Epithelial cell of proximal tubule (primary cell): ENCODE measurements around the gene SLC7A1. TPM values are rescaled to one million over a fixed set of nuclear protein-coding genes. Genes with fewer than 3 reads are reported as not detected.

Experiments
- DNase-seq: peaks from one replicate; pipeline ENCODE4 v3.0.0-alpha.2; 2011; ENCODE audit warnings: low read depth
- H3K4me3 ChIP-seq: 2 replicates; pipeline ENCODE4 v1.5.1; 2011; ENCODE audit warnings: low read depth, mild to moderate bottlenecking, low read length
- CTCF ChIP-seq: conservative IDR thresholded peaks from 2 replicates; pipeline ENCODE4 v1.5.1; 2012; ENCODE audit warnings: low read depth, mild to moderate bottlenecking, low read length
- total RNA-seq: library from RNA; depleted of rRNA; stranded (reverse); fragments of >200 nt; gene quantifications from 2 replicates; pipeline ENCODE4 v1.2.3, GENCODE V29; 2015

Gene SLC7A1
- total RNA-seq, 1 donor from 2014 or later: 48.5 TPM

- no peak for DNase-seq
- TF ChIP-seq CTCF: no peak
- no peak overlapping the region for H3K4me3 ChIP-seq
Measured at GRCh38 chr13:29481603-29482002, 113.9 kb downstream of the SLC7A1 start.

GRCh38 chr13:29480893-29481525 is 114.5 kb downstream of the SLC7A1 start:
- TF ChIP-seq CTCF: no peak

GRCh38 chr13:29479716-29480492 is 115.6 kb downstream of the SLC7A1 start:
- no peak for TF ChIP-seq CTCF
- no peak for DNase-seq
- no peak overlapping the region for H3K4me3 ChIP-seq

More at GRCh38 chr13:29480893-29481525, 114.5 kb downstream of the SLC7A1 start:
- no peak overlapping the region for H3K4me3 ChIP-seq
- DNase-seq: no peak

GRCh38 chr13:29476046-29476445 is 119.4 kb downstream of the SLC7A1 start:
- no peak for DNase-seq
- H3K4me3 ChIP-seq: no peak overlapping the region
- TF ChIP-seq CTCF: no peak

GRCh38 chr13:29474991-29475390 is 120.5 kb downstream of the SLC7A1 start:
- DNase-seq: no peak
- no peak overlapping the region for H3K4me3 ChIP-seq
- no peak for TF ChIP-seq CTCF

GRCh38 chr13:29473166-29473565 is 122.3 kb downstream of the SLC7A1 start:
- no peak for DNase-seq
- TF ChIP-seq CTCF: no peak
- no peak overlapping the region for H3K4me3 ChIP-seq
